HEK293T (cell line): ENCODE measurements around the gene EMP3.
"Not testable (repeated sequence)": the region's sequence is repeated elsewhere in the genome, so short reads cannot be mapped to it uniquely, and the experiment has no call there.

Experiments
- CTCF ChIA-PET: fragments of 350-600 bp; formaldehyde crosslinking; extraction: SDS; loops from one replicate; lab custom pipeline; 2021; ENCODE audit warnings: antibody characterized with exemption, inconsistent platforms; lab: Yijun Ruan, JAX
- POLR2A ChIA-PET: fragments of 350-600 bp; formaldehyde crosslinking; extraction: SDS; loops from one replicate; lab custom pipeline; 2020; ENCODE audit warnings: antibody characterized with exemption, inconsistent platforms; lab: Yijun Ruan, JAX
- DNase-seq: peaks from one replicate; pipeline ENCODE4 v3.0.0; 2012; ENCODE audit warnings: mixed read lengths; ENCODE audit errors: extremely low spot score
- ARNT ChIP-seq: fragments of 450-650 bp; IDR thresholded peaks from 2 replicates; pipeline ENCODE4 v1.6.1; 2017; ENCODE audit warnings: mild to moderate bottlenecking
- BHLHE40 ChIP-seq: fragments of 450-650 bp; IDR thresholded peaks from 2 replicates; pipeline ENCODE4 v1.6.1; 2016; ENCODE audit warnings: mild to moderate bottlenecking, moderate library complexity, borderline replicate concordance
- CTBP1 ChIP-seq: fragments of 450-650 bp; IDR thresholded peaks from 2 replicates; pipeline ENCODE4 v1.6.1; 2016; ENCODE audit warnings: borderline replicate concordance
- ELF4 ChIP-seq: fragments of 450-650 bp; IDR thresholded peaks from 2 replicates; pipeline ENCODE4 v1.6.1; 2017; ENCODE audit warnings: antibody characterized with exemption
- FOXA1 ChIP-seq: fragments of 450-650 bp; IDR thresholded peaks from 2 replicates; pipeline ENCODE4 v1.6.1; 2016; ENCODE audit warnings: mild to moderate bottlenecking
- FOXK2 ChIP-seq: fragments of 450-650 bp; IDR thresholded peaks from 2 replicates; pipeline ENCODE4 v1.6.1; 2016; ENCODE audit warnings: mild to moderate bottlenecking
- FOXM1 ChIP-seq: fragments of 450-650 bp; IDR thresholded peaks from 2 replicates; pipeline ENCODE4 v1.6.1; 2017; ENCODE audit warnings: mild to moderate bottlenecking, borderline replicate concordance
- HDGF ChIP-seq: fragments of 450-650 bp; IDR thresholded peaks from 2 replicates; pipeline ENCODE4 v1.6.1; 2017; ENCODE audit warnings: antibody characterized with exemption, borderline replicate concordance
- L3MBTL2 ChIP-seq: fragments of 450-650 bp; conservative IDR thresholded peaks from 2 replicates; pipeline ENCODE4 v1.6.1; 2016; ENCODE audit warnings: mild to moderate bottlenecking
- LEF1 ChIP-seq: fragments of 450-650 bp; IDR thresholded peaks from 2 replicates; pipeline ENCODE4 v1.6.1; 2017; ENCODE audit warnings: mild to moderate bottlenecking, borderline replicate concordance
- NFRKB ChIP-seq: fragments of 450-650 bp; IDR thresholded peaks from 2 replicates; pipeline ENCODE4 v1.6.1; 2016; ENCODE audit warnings: mild to moderate bottlenecking, moderate library complexity
- SP1 ChIP-seq: fragments of 450-650 bp; IDR thresholded peaks from 2 replicates; pipeline ENCODE4 v1.6.1; 2017
- SUZ12 ChIP-seq: fragments of 450-650 bp; IDR thresholded peaks from 2 replicates; pipeline ENCODE4 v1.6.1; 2016; ENCODE audit warnings: mild to moderate bottlenecking
- TARDBP ChIP-seq: fragments of 450-650 bp; IDR thresholded peaks from 2 replicates; pipeline ENCODE4 v1.6.1; 2016
- ZNF384 ChIP-seq: fragments of 450-650 bp; IDR thresholded peaks from 2 replicates; pipeline ENCODE4 v1.6.1; 2016
- TF ChIP-seq, protein P1 (sequence below): fragments of 450-650 bp; IDR thresholded peaks from 2 replicates; pipeline ENCODE4 v1.6.1; 2016

The EMP3 gene

GRCh38 chr19:48364598-48365348, 39.4 kb downstream of the EMP3 start:
- DNase-seq = no peak
- ChIA-PET POLR2A (interaction anchor here (0.9 to 3.0 kb wide), 7 partner anchors 9 to 81 kb away, joined by 3 to 32 read pairs (median 17); partner anchors contain the start of gene GRWD1), CTCF (interaction anchor here (1.2 kb wide), 1 partner anchor 26 kb away, joined by 3 read pairs; the partner anchor contains the start of gene KDELR1)
- TF ChIP-seq FOXK2 (no peak), HDGF (no peak), FOXM1 (no peak)

DNA sequence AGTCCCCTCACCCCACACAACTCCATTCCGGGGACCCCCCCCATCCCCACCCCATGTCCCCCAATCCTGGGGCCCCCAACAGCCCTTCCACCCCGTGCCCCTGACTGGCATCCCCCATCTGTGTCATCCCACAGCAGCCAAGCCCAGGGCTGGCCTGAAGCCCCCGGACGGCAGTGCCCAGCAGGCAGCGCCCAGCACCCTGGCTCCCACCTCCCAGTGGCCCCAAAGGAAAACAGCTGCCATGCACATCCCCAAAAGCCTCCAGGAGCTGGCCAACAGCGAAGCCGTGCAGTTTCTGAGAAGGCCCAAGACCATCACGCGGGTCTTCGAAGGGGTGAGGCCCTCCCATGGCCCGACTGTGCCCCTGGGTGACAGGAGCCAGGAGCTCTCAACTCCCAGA, 40.2 kb downstream of the EMP3 start:
- TF ChIP-seq FOXM1 (no peak), HDGF (no peak)
- ChIA-PET POLR2A (no interaction called here), CTCF (interaction anchor here (0.7 kb wide), 1 partner anchor 26 kb away, joined by 3 read pairs; the partner anchor contains the start of gene KDELR1)
- DNase-seq = no peak

GRCh38 chr19:48367855-48368254, 42.5 kb downstream of the EMP3 start:
- DNase-seq = no peak
- CTCF ChIA-PET = interaction anchor here (1.0 kb wide), 1 partner anchor 23 kb away, joined by 3 read pairs; the partner anchor contains the start of gene KDELR1
- POLR2A ChIA-PET = interaction anchor here (0.9 to 2.4 kb wide), 2 partner anchors 23 to 35 kb away, joined by 3 to 7 read pairs; partner anchors contain the start of gene KDELR1
- TF ChIP-seq ZNF384 = no peak
- no peak for TF ChIP-seq BHLHE40
- no peak for TF ChIP-seq ELF4

GRCh38 chr19:48368936-48369335, 43.6 kb downstream of the EMP3 start:
- DNase-seq = no peak
- TF ChIP-seq FOXK2 = no peak
- TF ChIP-seq ARNT = no peak
- TF ChIP-seq TARDBP = no peak
- no peak for TF ChIP-seq SP1
- TF ChIP-seq ELF4 = no peak
- CTCF ChIA-PET = interaction anchor here (1.0 kb wide), 1 partner anchor 22 kb away, joined by 3 read pairs; the partner anchor contains the start of gene KDELR1
- POLR2A ChIA-PET = interaction anchor here (2.4 kb wide), 1 partner anchor 22 kb away, joined by 7 read pairs; the partner anchor contains the start of gene KDELR1

DNA sequence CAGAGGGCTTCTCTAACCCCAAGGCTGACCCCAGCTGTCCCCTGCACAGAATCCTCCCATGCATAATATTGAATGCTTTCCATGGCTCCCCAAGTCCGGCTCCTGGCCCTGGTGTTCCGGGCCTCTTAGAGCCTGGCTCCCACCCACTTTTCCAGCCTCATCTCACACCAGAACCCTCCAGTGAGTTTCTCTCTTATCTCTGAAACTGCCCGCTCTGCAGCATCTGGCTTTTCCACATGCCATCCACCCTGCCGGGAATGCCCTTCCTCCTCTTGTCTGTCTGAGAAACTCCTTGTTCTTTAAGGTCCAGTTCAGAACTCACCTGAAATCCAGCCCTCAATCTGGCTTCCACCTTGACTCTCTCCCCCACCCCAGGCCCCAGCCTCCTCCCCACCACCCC, 45.6 kb downstream of the EMP3 start:
- ChIA-PET CTCF (interaction anchor here (0.5 to 0.9 kb wide), 2 partner anchors 21 to 23 kb away, joined by 3 to 4 read pairs; partner anchors contain the start of gene KDELR1), POLR2A (no interaction called here)
- TF ChIP-seq FOXK2 (no peak), BHLHE40 (no peak), NFRKB (no peak), LEF1 (no peak), SUZ12 (no peak), SP1 (no peak), ZNF384 (no peak), HDGF (no peak), ARNT (no peak), ELF4 (no peak), CTBP1 (no peak), FOXM1 (no peak), FOXA1 (no peak), L3MBTL2 (no peak), TARDBP (no peak)
- TF ChIP-seq, protein P1, sequence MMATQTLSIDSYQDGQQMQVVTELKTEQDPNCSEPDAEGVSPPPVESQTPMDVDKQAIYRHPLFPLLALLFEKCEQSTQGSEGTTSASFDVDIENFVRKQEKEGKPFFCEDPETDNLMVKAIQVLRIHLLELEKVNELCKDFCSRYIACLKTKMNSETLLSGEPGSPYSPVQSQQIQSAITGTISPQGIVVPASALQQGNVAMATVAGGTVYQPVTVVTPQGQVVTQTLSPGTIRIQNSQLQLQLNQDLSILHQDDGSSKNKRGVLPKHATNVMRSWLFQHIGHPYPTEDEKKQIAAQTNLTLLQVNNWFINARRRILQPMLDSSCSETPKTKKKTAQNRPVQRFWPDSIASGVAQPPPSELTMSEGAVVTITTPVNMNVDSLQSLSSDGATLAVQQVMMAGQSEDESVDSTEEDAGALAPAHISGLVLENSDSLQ = no peak

DNA sequence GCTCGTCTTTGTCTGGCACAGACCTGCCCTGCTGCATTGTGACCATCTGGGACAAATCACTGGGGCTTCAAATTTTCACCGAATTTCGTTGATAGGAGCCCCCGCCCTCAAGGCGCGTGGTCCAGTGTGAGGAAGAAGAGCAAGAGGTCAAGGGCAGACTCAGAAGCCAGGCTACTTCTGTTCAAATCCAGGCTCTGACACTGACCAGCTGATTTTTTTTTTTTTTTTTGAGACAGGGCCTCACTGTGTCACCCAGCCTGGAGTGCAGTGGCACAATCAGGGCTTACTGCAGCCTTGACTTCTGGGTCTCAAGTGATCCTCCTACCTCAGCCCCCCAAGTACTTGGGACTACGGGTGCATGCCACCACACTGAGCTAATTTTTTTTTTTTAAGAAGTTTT, 46.0 kb downstream of the EMP3 start:
- ChIA-PET POLR2A (interaction anchor here (4.5 kb wide), 1 partner anchor 8 kb away, joined by 32 read pairs; the partner anchor contains the start of genes SYNGR4 and TMEM143), CTCF (interaction anchor here (0.5 to 0.9 kb wide), 3 partner anchors 20 to 234 kb away, joined by 3 to 4 read pairs (median 4); partner anchors contain the start of gene KDELR1)
- TF ChIP-seq NFRKB (no peak), ELF4 (no peak)
- TF ChIP-seq, protein P1 = no peak
- DNase-seq = no peak

More for the DNA sequence above, 45.6 kb downstream of the EMP3 start:
- DNase-seq = no peak

- CTCF ChIA-PET = interaction anchor here (0.6 to 0.9 kb wide), 2 partner anchors 20 to 234 kb away, joined by 4 read pairs; partner anchors contain the start of gene KDELR1
- not testable (repeated sequence) for DNase-seq
- POLR2A ChIA-PET = interaction anchor here (4.5 kb wide), 1 partner anchor 8 kb away, joined by 32 read pairs; the partner anchor contains the start of genes SYNGR4 and TMEM143
These were observed 46.4 kb downstream of the EMP3 start for GRCh38 chr19:48371771-48372170.
